Keratinocyte (primary cell): ENCODE measurements around the gene STIP1. TPM values are rescaled to one million over a fixed set of nuclear protein-coding genes. Genes with fewer than 3 reads are reported as not detected.

Experiments used
- DNase-seq: peaks from one replicate; pipeline ENCODE4 v3.0.0-alpha.2; 2011; ENCODE audit warnings: low read depth, missing footprints, low spot score
- FAIRE-seq: peaks from 2 replicates; lab custom pipeline; 2011; peaks lifted over from hg19 to GRCh38; lab: Jason Lieb, UNC
- H2AFZ ChIP-seq: 2 replicates; pipeline ENCODE4 v1.6.0; 2012; ENCODE audit warnings: low read length, control low read depth, inconsistent platforms; ENCODE audit not compliant: control insufficient read depth
- H3K27ac ChIP-seq: 2 replicates; pipeline ENCODE4 v1.5.1; 2011; ENCODE audit warnings: low read length; ENCODE audit not compliant: control insufficient read depth, insufficient read depth
- H3K27me3 ChIP-seq: 3 replicates; pipeline ENCODE4 v1.6.0; 2011; ENCODE audit warnings: low read length; ENCODE audit not compliant: control insufficient read depth, insufficient read depth; ENCODE audit errors: extremely low read depth
- H3K36me3 ChIP-seq, 2 experiments: 2 replicates in 1 of 2; 3 replicates in 1 of 2; pipeline ENCODE4 v1.5.1; 2011; ENCODE audit warnings: low read length in 2 of 2, mild to moderate bottlenecking in 1 of 2; ENCODE audit not compliant: control insufficient read depth in 2 of 2, insufficient read depth in 2 of 2; ENCODE audit errors: extremely low read depth in 1 of 2
- H3K4me1 ChIP-seq: 3 replicates; pipeline ENCODE4 v1.5.1; 2011; ENCODE audit warnings: low read length; ENCODE audit not compliant: control insufficient read depth, insufficient read depth; ENCODE audit errors: extremely low read depth
- H3K4me2 ChIP-seq: 3 replicates; pipeline ENCODE4 v1.6.0; 2011; ENCODE audit warnings: low read depth, low read length; ENCODE audit not compliant: control insufficient read depth, insufficient read depth; ENCODE audit errors: extremely low read depth
- H3K4me3 ChIP-seq, 3 experiments: fragments of 200-600 bp in 1 of 3; sonication (generic) in 1 of 3; 2 replicates in 2 of 3; 3 replicates in 1 of 3; pipeline ENCODE4 v1.5.1; 2011 to 2016; ENCODE audit warnings: low read length in 3 of 3, mild to moderate bottlenecking in 3 of 3, control low read depth in 2 of 3, inconsistent platforms in 1 of 3, low read depth in 1 of 3, mixed read lengths in 1 of 3, mixed run types in 1 of 3, moderate library complexity in 1 of 3; ENCODE audit not compliant: control insufficient read depth in 2 of 3, insufficient read depth in 2 of 3; ENCODE audit errors: extremely low read depth in 1 of 3
- H3K79me2 ChIP-seq: 2 replicates; pipeline ENCODE4 v1.6.0; 2012; ENCODE audit warnings: low read length; ENCODE audit not compliant: control insufficient read depth, insufficient read depth
- H3K9ac ChIP-seq: 3 replicates; pipeline ENCODE4 v1.6.0; 2011; ENCODE audit warnings: low read length; ENCODE audit not compliant: control insufficient read depth, insufficient read depth; ENCODE audit errors: extremely low read depth
- H3K9me1 ChIP-seq: 3 replicates; pipeline ENCODE4 v1.6.0; 2011; ENCODE audit warnings: low read length; ENCODE audit not compliant: control insufficient read depth, insufficient read depth; ENCODE audit errors: extremely low read depth
- H3K9me3 ChIP-seq: 2 replicates; pipeline ENCODE4 v1.5.1; 2012; ENCODE audit warnings: low read depth, low read length; ENCODE audit not compliant: control insufficient read depth
- H4K20me1 ChIP-seq: 3 replicates; pipeline ENCODE4 v1.6.0; 2011; ENCODE audit warnings: low read length; ENCODE audit not compliant: control insufficient read depth, insufficient read depth; ENCODE audit errors: extremely low read depth
- CTCF ChIP-seq, 3 experiments: IDR thresholded peaks in 1 of 3; conservative IDR thresholded peaks in 1 of 3; optimal IDR thresholded peaks in 1 of 3; 2 replicates in 2 of 3; 3 replicates in 1 of 3; pipeline versions ENCODE3 to v1.5.1; 2011; ENCODE audit warnings: low read length in 3 of 3, mild to moderate bottlenecking in 3 of 3, moderate library complexity in 2 of 3, control low read depth in 1 of 3, inconsistent platforms in 1 of 3; ENCODE audit not compliant: insufficient read depth in 2 of 3; ENCODE audit errors: extremely low read depth in 1 of 3
- EZH2 ChIP-seq: IDR thresholded peaks from one replicate; pipeline ENCODE4 v1.6.1; 2012; ENCODE audit warnings: inconsistent platforms, mild to moderate bottlenecking, low read length, moderate library complexity
- dilution Hi-C: fragments of 300-500 bp; cut with MboI; formaldehyde crosslinking; loops from one replicate; pipeline ENCODE4 v1.7.0; 2020; ENCODE audit warnings: low sequenced_read_pairs; ENCODE audit not compliant: extremely low pct_ligation_motif_present
- polyA plus RNA-seq, 5 experiments: library from polyadenylated mRNA; depleted of rRNA in 3 of 5; stranded (reverse) in 3 of 5; stranded (forward) in 1 of 5; unstranded in 1 of 5; fragments of >200 nt; gene quantifications; 1 replicate in 1 of 5; 2 replicates in 3 of 5; 3 replicates in 1 of 5; pipeline versions ENCODE4 v1.2.1 to v1.2.3, GENCODE V29; 2011 to 2012; ENCODE audit warnings: missing spikeins in 2 of 5, low read depth in 1 of 5, low replicate concordance in 1 of 5

Gene STIP1
- polyA plus RNA-seq, 1 donor (not counting 4 experiments of a cell fraction or from before 2014, with no cell fraction given) = 206 TPM

- dilution Hi-C loops = no loop called here
- H2AFZ ChIP-seq = no peak overlapping the region
- TF ChIP-seq CTCF (optimal IDR thresholded peaks at IDR 0.05 in 1 of 3, IDR thresholded peaks at IDR 0.05 in 1 of 3, conservative IDR thresholded peaks at IDR 0.05 in 1 of 3; ENCODE audit: extremely low read depth in 1 of 3, insufficient read depth in 2 of 3, low read length in 3 of 3) (no peak), EZH2 (no peak)
- peaks cover 52% of the 10 kb centered on the region for H3K4me1 ChIP-seq
- peaks cover under 1% of the 10 kb centered on the region for H3K79me2 ChIP-seq
- peaks cover 3 to 8% of the 10 kb centered on the region in 2 experiments for H3K36me3 ChIP-seq
- H3K9me1 ChIP-seq = peaks cover 2% of the 10 kb centered on the region
- FAIRE-seq (no peak), DNase-seq (no peak)
- H3K9me3 ChIP-seq = no peaks in the 10 kb centered on the region
- H3K4me3 ChIP-seq = no peak overlapping the region
- no peaks in the 10 kb centered on the region for H4K20me1 ChIP-seq
- H3K27me3 ChIP-seq = no peaks in the 10 kb centered on the region
- H3K9ac ChIP-seq = no peak overlapping the region
- H3K27ac ChIP-seq = no peak overlapping the region
- peak overlapping the region; percentile 37 for H3K4me2 ChIP-seq
Measured at GRCh38 chr11:64232182-64232966, 46.4 kb downstream of the STIP1 start.

- FAIRE-seq (no peak), DNase-seq (no peak)
- H3K9me1 ChIP-seq = peaks cover 2% of the 10 kb centered on the region
- H3K9me3 ChIP-seq = no peaks in the 10 kb centered on the region
- H3K4me3 ChIP-seq = no peak overlapping the region
- no peak for TF ChIP-seq EZH2
- no peak overlapping the region for H3K27ac ChIP-seq
- H3K36me3 ChIP-seq = peaks cover 3 to 14% of the 10 kb centered on the region in 2 experiments
- no peaks in the 10 kb centered on the region for H3K27me3 ChIP-seq
- dilution Hi-C loops = no loop called here
- H3K4me2 ChIP-seq = peak overlapping the region; percentile 37
- no peaks in the 10 kb centered on the region for H3K79me2 ChIP-seq
- H3K9ac ChIP-seq = no peak overlapping the region
- no peak overlapping the region for H2AFZ ChIP-seq
- no peaks in the 10 kb centered on the region for H4K20me1 ChIP-seq
- peaks cover 53% of the 10 kb centered on the region for H3K4me1 ChIP-seq
Measured at GRCh38 chr11:64232967-64233315, 47.0 kb downstream of the STIP1 start.
